DND-41 (cell line): ENCODE data around the gene PRSS33.

Source experiments
- ATAC-seq: fragments of 200-7000 bp; cut with Tn5 transposase; 3 replicates; pipeline ENCODE4 v1.9.1; 2021; ENCODE audit warnings: low read depth; ENCODE audit not compliant: insufficient read depth
- DNase-seq: peaks from one replicate; pipeline ENCODE4 v3.0.0-alpha.2; 2020
- H2AFZ ChIP-seq: 2 replicates; pipeline ENCODE4 v1.6.0; 2012; ENCODE audit warnings: low read depth, low read length
- H3K27ac ChIP-seq: 2 replicates; pipeline ENCODE4 v1.5.1; 2012; ENCODE audit warnings: low read length, inconsistent platforms
- H3K27me3 ChIP-seq: fragments of 200-600 bp; sonication (generic); 2 replicates; pipeline ENCODE4 v1.6.0; 2012; ENCODE audit warnings: low read length, mild to moderate bottlenecking, inconsistent platforms; ENCODE audit not compliant: insufficient read depth, poor library complexity
- H3K36me3 ChIP-seq: 2 replicates; pipeline ENCODE4 v1.5.1; 2012; ENCODE audit warnings: low read length, inconsistent platforms; ENCODE audit not compliant: insufficient read depth
- H3K4me1 ChIP-seq: 2 replicates; pipeline ENCODE4 v1.5.1; 2012; ENCODE audit warnings: mild to moderate bottlenecking, low read length; ENCODE audit not compliant: insufficient read depth
- H3K4me2 ChIP-seq: 2 replicates; pipeline ENCODE4 v1.6.0; 2012; ENCODE audit warnings: mild to moderate bottlenecking, moderate library complexity, low read length, inconsistent platforms; ENCODE audit not compliant: insufficient read depth
- H3K4me3 ChIP-seq, 2 experiments: fragments of 200-600 bp in 1 of 2; shearing (Covaris generic) in 1 of 2; 2 replicates each; pipeline ENCODE4 v1.5.1; 2012 to 2016; ENCODE audit warnings: inconsistent platforms in 2 of 2, low read length in 2 of 2, mild to moderate bottlenecking in 2 of 2, low read depth in 1 of 2, moderate library complexity in 1 of 2
- H3K79me2 ChIP-seq: 2 replicates; pipeline ENCODE4 v1.6.0; 2012; ENCODE audit warnings: low read length, inconsistent platforms; ENCODE audit not compliant: insufficient read depth
- H3K9ac ChIP-seq: 2 replicates; pipeline ENCODE4 v1.6.0; 2012; ENCODE audit warnings: low read depth, mild to moderate bottlenecking, inconsistent platforms, low read length, moderate library complexity
- H3K9me3 ChIP-seq: 2 replicates; pipeline ENCODE4 v1.5.1; 2012; ENCODE audit warnings: low read length, moderate library complexity, mild to moderate bottlenecking, inconsistent platforms; ENCODE audit not compliant: insufficient read depth, severe bottlenecking
- H4K20me1 ChIP-seq: 2 replicates; pipeline ENCODE4 v1.6.0; 2012; ENCODE audit warnings: low read length; ENCODE audit not compliant: insufficient read depth
- EZH2 ChIP-seq: IDR thresholded peaks from 3 replicates; pipeline ENCODE4 v1.6.1; 2012; ENCODE audit warnings: borderline replicate concordance, low read depth, mild to moderate bottlenecking, moderate library complexity, low read length, inconsistent platforms; ENCODE audit not compliant: severe bottlenecking
- TF ChIP-seq, protein P1 (sequence below): IDR thresholded peaks from 2 replicates; pipeline ENCODE4 v1.5.1; 2012; ENCODE audit warnings: borderline replicate concordance, low read length, moderate library complexity, mild to moderate bottlenecking; ENCODE audit not compliant: poor library complexity, severe bottlenecking; ENCODE audit errors: extremely low read depth

Gene PRSS33

DNA sequence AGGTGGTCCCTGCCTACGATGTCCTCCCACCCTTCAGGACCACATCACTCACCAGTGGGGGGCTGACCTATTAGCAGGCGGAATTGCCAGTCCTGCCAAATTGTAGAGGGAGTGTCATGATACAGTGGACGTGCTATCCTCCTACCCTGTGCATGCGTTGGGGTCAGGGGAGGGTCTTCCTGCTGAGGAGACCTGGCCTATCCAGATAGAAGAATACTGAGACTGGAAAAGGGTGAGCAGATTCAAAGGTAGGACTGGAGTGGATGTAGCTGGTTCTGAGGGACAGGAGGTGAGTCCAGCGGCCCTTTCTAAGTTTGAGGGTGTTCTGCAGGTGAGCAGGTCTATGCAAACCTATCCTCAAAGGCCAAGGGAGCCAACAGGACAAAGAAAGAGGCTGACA is 18.9 kb upstream of the PRSS33 start:
- H3K79me2 ChIP-seq, result no peaks in the 10 kb centered on the region
- DNase-seq (no peak), ATAC-seq (no peak)
- peaks cover 3% of the 10 kb centered on the region for H3K27me3 ChIP-seq
- no peak overlapping the region for H3K4me3 ChIP-seq
- no peak overlapping the region for H3K27ac ChIP-seq
- H2AFZ ChIP-seq, result no peak overlapping the region
- no peak overlapping the region for H3K4me2 ChIP-seq
- TF ChIP-seq EZH2, result no peak
- TF ChIP-seq, protein P1, sequence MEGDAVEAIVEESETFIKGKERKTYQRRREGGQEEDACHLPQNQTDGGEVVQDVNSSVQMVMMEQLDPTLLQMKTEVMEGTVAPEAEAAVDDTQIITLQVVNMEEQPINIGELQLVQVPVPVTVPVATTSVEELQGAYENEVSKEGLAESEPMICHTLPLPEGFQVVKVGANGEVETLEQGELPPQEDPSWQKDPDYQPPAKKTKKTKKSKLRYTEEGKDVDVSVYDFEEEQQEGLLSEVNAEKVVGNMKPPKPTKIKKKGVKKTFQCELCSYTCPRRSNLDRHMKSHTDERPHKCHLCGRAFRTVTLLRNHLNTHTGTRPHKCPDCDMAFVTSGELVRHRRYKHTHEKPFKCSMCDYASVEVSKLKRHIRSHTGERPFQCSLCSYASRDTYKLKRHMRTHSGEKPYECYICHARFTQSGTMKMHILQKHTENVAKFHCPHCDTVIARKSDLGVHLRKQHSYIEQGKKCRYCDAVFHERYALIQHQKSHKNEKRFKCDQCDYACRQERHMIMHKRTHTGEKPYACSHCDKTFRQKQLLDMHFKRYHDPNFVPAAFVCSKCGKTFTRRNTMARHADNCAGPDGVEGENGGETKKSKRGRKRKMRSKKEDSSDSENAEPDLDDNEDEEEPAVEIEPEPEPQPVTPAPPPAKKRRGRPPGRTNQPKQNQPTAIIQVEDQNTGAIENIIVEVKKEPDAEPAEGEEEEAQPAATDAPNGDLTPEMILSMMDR, result no peak
- peaks cover 6% of the 10 kb centered on the region for H3K9me3 ChIP-seq
- H3K4me1 ChIP-seq, result no peaks in the 10 kb centered on the region
- H4K20me1 ChIP-seq, result no peaks in the 10 kb centered on the region
- no peak overlapping the region for H3K9ac ChIP-seq
- no peaks in the 10 kb centered on the region for H3K36me3 ChIP-seq

DNA sequence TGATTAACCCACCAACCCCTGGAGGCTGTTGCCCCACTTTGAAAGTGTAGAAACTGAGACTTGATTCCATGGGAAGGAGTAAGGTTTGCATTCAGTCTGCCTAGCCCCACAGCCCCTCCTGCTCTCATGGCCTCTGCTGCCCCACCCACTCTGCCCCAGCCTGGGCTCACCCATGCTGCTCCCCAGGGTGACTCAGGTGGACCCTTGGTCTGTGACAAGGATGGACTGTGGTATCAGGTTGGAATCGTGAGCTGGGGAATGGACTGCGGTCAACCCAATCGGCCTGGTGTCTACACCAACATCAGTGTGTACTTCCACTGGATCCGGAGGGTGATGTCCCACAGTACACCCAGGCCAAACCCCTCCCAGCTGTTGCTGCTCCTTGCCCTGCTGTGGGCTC is 17.4 kb upstream of the PRSS33 start:
- Histone ChIP-seq H4K20me1 (no peaks in the 10 kb centered on the region), H3K27me3 (peaks cover 2% of the 10 kb centered on the region), H3K4me1 (no peaks in the 10 kb centered on the region), H2AFZ (no peak overlapping the region), H3K9ac (no peak overlapping the region), H3K79me2 (no peaks in the 10 kb centered on the region), H3K4me2 (no peak overlapping the region), H3K9me3 (peaks cover 6% of the 10 kb centered on the region), H3K36me3 (no peaks in the 10 kb centered on the region), H3K27ac (no peak overlapping the region), H3K4me3 (no peak overlapping the region)
- TF ChIP-seq EZH2, result no peak
- TF ChIP-seq, protein P1, result no peak
- no peak for ATAC-seq
- no peak for DNase-seq

DNA sequence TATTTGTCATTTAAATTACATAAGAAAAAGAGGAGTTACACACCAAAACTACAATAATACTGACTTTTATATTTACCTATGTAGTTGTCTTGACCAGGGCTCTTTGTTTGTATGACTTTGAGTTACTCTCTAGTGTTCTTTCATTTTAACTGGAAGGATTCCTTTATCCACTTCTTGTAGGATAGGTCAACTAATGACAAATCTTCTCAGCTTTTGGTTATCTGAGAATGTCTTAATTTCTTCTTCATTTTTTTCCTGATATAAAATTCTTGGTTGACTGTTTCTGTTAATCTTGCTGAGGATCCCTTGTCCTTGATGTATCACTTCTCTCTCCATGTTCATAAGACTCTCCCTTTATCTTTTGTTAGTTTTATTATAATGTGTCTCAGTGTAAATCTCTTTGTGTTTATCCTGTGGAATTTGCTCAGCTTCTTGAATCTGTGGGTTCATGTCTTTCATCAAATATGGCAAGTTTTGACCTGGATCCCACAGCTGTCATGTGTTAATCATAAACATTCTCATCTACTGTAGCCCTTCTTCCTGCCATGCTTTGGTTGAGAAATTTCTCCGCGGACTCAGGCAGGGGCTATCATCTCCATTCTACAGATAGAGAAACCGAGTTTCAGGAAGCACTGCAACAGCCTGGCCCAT is 16.3 kb upstream of the PRSS33 start:
- no peak for DNase-seq
- H3K9me3 ChIP-seq, result peaks cover 6% of the 10 kb centered on the region
- no peak overlapping the region for H2AFZ ChIP-seq
- H4K20me1 ChIP-seq, result no peaks in the 10 kb centered on the region
- H3K4me2 ChIP-seq, result no peak overlapping the region
- H3K27ac ChIP-seq, result no peak overlapping the region
- H3K4me3 ChIP-seq, result no peak overlapping the region
- H3K79me2 ChIP-seq, result no peaks in the 10 kb centered on the region
- H3K4me1 ChIP-seq, result no peaks in the 10 kb centered on the region
- H3K27me3 ChIP-seq, result peaks cover 2% of the 10 kb centered on the region
- ATAC-seq, result no peak
- TF ChIP-seq, protein P1, result no peak
- TF ChIP-seq EZH2, result no peak
- no peak overlapping the region for H3K9ac ChIP-seq
- no peaks in the 10 kb centered on the region for H3K36me3 ChIP-seq
